ENCODE results near the gene PRORP.
"Not testable (repeated sequence)": the region's sequence is repeated elsewhere in the genome, so short reads cannot be mapped to it uniquely, and the experiment has no call there.

The PRORP gene

DNA sequence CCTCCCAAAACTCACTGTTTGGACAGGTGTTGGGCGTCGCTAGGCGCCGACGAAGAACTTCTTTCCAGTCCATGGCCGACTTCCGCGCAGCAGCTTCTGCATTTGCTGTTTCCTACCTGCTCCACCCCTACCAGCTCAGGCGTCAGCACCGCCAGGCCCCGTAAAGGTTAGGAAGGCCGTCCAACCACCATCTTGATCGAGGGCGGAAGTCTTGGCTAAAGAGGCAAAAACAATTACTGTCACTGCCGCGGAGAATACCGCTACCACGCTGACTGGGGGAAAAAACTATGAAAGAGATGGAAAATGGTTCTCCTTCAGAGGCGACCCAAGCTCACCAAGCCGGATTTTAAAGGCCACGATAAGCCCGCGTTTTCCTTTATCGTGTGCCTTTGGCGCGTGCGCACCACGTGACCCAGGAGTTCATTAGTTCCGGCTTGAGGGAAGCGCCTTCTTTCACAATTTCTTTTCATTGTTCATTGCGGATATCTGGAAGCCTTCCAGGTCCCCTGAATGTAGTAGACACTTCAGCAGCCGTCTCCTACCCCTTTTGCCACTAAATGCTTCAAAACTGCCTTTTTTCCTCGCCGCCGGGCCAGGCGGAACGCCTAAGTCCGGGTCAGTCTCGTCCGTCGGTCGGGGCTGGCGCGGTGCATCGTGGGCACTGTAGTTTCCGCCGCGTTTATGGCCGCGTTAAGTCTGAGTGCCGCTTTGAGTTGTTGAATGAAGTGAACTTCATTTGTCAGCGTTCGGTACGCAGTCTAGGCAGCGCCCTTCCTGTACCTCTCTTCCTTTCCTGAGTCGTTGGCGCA, at the start of gene PRORP, which contains the start of gene PPP2R3C:
TSS of gene PRORP (plus strand) at position 666 of the 809 bp plus-strand sequence. CDS start 694 bp downstream, outside the sequence.
TSS of gene PPP2R3C (minus strand) at position 104 of the 809 bp plus-strand sequence. CDS start at position 73, 31 bp downstream.
- DNase-seq (ENCODE audit: low read depth in 2 of 2), result peak; percentile 68 to 80

DNA sequence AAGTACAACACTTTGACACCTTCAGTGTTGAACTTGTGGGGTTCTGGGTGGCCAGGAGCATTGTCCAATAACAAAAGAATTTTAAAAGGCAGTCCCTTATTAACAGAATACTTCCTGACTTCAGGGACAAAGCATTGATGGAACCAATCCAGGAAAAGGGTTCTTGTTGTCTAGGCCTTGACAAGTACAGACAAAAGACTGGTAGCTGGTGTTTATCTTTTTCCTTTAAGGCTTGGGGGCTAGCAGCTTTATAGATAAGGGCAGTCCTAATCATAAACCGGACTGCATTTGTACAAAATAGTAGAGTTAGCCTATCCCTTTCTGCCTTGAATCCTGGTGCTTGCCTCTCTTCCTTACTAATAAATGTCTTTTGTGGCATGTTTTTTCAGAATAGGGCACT, 48.9 kb upstream of the PRORP start:
- no peak for DNase-seq (ENCODE audit: low read depth in 2 of 2)

DNA sequence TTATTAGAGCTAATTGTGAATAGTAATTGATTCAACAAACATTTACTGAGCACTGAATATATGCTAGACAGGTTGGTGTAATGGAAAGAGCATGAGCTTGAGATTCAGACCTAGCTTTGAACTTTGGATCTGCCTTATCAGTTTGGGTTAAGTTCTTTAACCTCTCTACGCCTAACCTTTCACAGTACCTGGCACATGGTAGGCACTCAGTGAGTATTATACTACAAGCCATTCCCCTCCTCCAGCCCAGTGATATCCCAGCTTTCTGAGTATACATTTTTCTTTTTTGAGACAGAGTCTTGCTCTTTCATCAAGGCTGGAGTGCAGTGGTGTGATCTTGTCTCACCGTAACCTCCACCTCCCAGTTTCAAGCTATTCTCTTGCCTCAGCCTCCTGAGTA, 44.3 kb upstream of the PRORP start:
- no peak for DNase-seq (ENCODE audit: low read depth in 2 of 2)

DNA sequence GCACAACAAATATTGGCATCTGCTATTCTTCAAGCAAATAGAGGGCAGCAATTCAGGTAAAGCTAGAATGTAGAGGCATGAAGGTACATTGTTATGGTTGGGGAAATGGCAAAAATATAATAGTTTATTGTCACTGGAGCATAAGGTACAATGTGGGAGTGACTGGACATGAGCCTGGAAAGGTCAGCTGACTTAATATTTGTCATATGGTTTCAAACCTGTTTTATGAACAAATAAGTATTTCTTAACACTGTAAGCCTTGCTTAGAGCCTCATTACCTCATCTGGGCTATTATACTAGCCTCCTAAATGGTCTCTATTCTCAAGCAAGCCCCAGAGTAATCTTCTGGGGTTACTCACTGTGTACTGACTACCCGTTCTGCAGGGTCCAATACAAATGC, 42.6 kb upstream of the PRORP start:
- no peak for DNase-seq (ENCODE audit: low read depth in 2 of 2)

DNA sequence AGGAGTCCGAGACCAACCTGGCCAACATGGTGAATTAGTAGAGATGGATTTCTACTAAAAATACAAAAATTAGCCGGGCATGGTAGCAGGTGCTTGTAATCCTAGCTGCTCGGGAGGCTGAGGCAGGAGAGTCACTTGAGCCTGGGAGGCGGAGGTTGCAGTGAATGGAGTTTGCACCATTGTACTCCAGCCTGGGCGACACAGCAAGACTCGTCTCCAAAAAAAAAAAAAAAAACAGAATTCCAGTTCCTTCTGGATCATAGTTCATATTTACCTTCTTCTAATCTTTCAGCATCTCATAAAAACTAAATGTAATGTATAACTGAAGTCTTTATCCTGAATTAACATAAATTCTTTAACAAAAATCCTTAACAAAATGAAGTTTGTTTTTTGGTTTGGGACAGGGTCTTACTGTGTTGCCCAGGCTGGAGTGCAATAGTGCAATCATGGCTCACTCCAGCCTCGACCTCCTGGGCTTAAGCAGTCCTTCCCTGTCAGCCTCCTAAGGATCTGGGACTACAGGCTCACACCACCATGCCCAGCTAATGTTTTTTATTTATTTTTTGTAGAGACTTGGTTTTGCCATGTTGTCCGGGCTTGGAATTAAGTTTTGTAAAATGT, 38.7 kb upstream of the PRORP start:
- no peak for DNase-seq (ENCODE audit: low read depth in 2 of 2)

DNA sequence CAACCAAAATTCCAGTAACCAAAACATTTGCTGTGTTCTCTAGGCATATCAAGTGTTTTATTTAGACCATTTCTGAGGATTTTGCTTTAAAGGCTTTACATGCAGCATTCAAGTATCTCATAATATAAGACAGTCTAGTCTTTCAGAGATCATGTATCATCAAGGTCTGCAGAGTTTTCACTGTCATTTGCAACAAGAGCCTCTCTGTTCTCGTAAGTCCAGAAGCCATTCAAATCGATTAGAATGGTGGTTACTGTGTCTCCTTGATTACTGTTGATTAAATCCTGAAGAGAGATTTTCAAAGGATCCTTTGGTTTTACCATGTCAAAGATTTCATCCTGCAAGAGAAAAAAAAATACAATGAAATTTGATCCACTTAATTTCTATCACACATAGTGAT, 36.9 kb upstream of the PRORP start:
- no peak for DNase-seq (ENCODE audit: low read depth in 2 of 2)

DNA sequence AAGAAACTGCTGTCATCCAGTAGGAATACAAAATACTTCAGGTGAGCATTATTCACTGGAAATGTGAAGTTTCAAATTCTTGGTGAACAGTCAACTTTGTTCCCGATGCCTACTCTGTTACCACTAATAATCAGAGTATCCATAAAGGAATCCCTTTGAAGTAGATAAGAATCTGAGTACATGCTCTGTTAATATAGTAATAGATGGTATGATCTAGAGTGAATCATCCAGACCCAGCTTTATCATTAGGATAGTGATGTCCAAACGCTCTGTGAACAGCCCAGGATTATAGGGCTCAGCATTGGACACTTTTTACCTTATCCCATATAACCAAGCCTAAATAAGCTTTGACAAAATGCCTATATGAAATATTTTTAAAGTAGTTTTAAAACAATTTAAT, 33.8 kb upstream of the PRORP start:
- DNase-seq (ENCODE audit: low read depth in 2 of 2), result no peak

DNA sequence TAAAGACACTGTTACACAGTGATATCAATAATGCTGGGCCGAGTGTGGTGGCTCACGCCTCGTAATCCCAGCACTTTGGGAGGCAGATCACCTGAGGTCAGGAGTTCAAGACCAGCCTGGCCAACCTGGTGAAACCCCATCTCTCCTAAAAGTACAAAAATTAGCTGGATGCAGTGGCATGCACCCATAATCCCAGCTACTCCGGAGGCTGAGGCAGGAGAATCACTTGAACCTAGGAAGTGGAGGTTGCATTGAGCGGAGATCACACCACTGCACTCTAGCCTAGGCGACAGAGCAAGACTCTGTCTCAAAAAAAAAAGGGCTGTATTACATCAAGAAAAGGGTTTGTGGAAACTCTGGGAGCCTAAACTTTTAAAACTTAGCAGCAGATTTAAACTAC, 27.7 kb upstream of the PRORP start:
- not testable (repeated sequence) for DNase-seq (ENCODE audit: low read depth in 2 of 2)

DNA sequence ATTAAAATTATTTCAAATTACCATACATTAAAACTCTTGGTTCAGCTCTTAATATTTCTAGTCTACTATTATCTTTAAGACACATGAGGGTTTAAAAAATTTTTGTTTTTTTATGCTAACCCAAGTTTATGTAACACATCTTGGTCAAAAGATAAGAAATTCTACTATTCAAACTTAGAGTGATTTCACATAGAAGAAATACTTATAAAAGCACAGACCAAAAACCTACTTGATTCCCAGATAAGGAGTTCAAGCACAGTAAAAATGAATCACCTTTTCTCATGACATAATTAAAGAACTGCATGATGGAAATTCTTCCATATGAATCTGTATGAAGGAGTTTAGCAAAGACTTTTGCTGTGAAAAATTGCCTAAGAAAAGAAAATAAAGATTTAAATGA, 14.5 kb upstream of the PRORP start:
- DNase-seq (ENCODE audit: low read depth in 2 of 2), result no peak

DNA sequence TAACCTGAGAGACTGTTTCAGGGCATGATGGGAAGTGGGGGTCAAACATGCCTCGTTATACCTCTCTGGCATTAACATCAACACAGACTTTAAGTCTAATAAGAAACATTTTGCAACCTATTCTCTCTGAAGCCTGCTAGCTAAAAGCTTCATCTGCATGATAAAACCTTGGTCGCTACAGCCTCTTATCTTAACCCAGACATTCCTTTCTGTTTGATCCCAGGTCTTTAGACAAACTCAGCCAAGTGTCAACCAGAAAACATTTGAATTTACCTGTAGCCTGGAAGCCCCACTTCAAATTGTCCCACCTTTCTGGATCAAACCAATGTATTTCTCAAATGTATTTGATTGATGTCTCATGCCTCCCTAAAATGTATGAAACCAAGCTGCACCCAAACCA, 9.7 kb upstream of the PRORP start:
- no peak for DNase-seq (ENCODE audit: low read depth in 2 of 2)

DNA sequence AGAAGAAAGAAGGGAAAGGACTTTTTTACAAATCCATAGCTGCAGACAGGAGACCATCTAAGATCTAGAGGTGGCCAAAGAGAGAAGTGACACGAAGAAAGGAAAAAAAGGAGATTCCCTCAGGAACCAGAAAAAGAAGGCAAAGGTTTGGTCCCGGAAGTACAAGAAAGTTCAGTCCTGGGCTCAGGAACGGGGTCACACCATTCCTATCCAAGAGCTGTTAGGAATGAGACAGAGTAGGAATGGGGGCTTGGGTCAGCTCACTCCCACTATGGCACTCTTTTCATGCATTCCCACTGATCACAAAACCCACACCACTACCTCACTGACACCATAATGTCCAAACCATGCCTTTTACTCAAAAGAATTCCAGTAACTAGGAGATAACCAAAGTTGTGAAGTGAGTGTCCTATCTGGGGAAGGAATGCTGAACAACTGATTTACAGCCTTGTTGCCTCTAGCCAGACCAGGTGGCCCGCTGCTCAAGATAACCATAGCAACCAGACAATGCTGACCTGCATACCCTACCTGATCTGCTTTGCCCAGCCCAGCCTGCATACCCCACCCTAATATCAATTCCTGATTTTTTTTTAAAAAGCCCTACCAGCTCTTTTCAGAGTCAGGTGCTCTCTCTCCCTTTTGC, 8.9 kb upstream of the PRORP start:
- no peak for DNase-seq (ENCODE audit: low read depth in 2 of 2)

DNA sequence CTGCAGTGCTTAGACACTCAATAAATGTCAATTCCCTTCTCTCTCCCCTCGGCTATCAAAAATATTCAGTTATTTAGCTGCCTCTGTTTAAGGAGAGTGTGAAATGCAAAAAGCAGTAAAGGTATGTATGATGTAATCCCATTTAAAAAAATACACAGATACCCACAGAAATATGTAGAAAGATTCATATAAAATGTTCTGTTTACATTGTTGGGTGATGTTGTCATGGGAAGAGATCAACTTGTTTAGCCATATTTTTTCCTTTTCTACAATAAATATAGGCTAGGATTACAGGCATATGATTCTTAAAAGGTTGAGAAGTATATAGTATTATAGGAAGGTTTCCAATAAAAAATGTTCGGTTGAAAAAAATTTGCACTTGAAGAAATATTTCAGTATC, 8.3 kb upstream of the PRORP start:
- no peak for DNase-seq (ENCODE audit: low read depth in 2 of 2)

DNA sequence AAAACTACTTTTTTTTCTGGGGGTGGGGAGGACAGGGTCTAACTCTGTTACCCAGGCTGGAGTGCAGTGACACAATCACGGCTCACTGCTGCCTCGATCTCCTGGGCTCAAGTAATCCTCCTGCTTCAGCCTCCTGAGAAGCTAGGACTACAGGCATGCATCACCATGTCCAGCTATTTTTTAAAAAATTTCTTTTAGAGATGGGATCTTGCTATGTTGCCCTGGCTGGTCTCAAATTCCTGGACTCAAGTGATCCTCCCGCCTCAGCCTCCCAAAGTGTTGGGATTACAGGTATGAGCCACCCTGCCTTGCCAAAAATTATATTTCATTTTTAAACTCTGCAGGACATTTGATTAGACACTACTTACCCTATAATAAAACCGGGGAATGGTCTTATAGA, 6.1 kb upstream of the PRORP start:
- DNase-seq (ENCODE audit: low read depth in 2 of 2), result no peak

DNA sequence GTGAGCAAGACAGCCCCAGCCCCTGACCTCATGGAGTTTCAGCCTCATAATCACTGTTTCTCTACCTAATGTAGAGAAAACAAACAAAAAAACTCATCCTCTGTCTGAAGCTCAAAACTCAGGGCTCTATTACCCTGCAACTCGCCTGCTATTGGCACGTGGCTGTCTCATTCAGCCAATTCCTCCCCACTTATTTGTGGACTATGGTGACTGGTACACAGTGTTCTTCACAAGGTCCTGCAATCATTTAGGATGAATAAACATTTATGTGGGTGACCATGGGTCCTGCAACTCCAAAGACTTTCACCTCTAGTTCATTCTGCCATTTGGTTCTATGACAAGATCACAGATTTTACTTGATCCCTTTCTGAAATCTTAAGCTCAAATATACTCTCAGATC, 5.2 kb upstream of the PRORP start:
- no peak for DNase-seq (ENCODE audit: low read depth in 2 of 2)

DNA sequence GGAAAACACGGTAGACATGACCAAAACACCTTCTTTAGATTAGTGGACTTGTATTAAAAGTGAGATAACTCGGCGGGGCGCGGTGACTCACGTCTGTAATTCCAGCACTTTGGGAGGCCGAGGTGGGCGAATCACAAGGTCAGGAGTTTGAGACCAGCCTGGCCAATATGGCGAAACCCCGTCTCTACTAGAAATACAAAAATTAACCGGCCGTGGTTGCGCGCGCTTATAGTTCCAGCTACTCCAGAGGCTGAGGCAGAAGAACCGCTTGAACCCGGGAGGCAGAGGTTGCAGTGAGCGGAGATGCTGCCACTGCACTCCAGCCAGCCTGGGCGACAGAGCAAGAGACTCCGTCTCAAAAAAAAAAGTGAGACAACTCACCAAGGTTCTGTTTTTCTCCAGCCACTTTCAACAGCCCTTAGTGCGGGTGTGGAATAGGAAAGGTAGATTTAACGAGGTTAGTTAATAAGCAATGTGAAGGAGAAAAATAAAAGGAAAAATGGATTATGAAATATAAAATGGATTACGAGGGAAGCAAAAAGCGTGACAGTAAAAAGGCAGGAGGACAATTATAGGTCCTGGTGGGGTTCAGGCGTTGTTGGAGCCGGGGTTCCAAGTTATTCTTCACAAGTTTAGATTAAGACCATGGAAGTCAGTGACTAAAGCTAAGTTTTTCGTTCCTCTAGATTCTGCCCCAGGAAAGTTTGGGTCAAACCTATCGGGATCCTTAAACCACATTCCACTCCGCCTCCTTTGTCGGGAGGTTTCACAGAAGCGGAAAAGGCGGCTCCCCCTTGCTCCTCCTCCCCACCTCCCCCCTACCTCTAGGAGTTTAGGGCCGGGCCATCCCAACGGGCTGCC, 1.1 kb upstream of the PRORP start:
- no peak for DNase-seq (ENCODE audit: low read depth in 2 of 2)

DNA sequence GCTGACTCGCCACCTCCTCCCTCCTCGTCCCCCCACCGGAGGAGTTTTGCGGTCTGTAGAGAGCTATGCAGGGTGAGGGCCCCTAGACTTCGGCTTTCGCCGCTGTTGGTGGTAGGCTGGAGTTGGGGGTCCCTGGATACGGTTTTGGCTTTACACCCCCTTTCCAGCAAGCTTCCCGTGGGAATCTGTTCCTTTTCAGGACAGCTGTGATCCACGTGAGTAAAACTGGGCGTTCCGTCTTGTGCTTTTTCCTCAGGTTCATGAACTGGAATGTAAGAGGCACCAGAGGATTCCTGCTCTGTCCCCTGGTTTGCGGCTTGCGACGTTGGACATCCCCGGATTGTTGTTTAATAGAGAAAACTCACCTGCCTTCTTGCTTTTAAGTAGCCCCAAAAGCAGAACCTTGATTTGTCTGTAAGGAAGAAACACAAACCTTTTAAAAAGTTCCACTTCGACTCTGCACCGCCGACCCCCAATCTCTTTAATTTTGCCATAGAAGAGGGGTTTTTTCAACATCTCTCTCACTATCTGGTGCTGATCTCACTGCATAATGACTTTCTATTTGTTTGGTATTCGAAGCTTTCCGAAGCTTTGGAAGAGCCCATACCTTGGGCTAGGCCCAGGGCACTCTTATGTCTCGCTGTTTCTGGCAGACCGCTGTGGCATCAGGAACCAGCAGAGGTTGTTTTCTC, 490 bp downstream of the PRORP start:
- no peak for DNase-seq (ENCODE audit: low read depth in 2 of 2)

DNA sequence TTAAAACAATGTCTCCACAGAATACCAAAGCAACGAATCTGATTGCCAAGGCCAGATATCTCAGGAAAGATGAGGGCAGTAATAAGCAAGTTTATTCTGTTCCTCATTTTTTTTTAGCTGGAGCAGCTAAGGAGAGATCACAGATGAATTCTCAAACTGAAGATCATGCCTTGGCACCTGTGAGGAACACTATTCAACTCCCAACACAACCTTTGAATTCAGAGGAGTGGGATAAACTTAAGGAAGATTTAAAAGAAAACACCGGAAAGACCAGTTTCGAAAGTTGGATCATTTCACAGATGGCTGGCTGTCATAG, 994 bp downstream of the PRORP start:
- DNase-seq (ENCODE audit: low read depth in 2 of 2), result no peak

DNA sequence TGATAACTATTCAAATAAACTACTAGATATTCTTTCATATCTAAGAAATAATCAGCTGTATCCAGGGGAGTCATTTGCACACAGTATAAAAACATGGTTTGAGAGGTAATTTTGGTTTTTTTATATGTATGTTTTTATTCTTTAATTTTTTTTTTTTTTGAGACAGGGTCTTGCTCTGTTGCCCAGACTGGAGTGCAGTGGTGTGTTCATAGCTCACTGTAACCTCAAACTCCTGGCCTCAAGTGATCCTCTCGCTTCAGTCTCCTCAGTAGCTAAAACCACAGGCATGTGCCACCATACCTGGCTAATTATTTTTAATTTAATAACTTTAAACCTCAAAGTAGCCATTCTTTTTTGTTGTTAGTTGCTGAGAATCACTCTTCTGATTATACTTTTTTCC, 1.8 kb downstream of the PRORP start:
- no peak for DNase-seq (ENCODE audit: low read depth in 2 of 2)

DNA sequence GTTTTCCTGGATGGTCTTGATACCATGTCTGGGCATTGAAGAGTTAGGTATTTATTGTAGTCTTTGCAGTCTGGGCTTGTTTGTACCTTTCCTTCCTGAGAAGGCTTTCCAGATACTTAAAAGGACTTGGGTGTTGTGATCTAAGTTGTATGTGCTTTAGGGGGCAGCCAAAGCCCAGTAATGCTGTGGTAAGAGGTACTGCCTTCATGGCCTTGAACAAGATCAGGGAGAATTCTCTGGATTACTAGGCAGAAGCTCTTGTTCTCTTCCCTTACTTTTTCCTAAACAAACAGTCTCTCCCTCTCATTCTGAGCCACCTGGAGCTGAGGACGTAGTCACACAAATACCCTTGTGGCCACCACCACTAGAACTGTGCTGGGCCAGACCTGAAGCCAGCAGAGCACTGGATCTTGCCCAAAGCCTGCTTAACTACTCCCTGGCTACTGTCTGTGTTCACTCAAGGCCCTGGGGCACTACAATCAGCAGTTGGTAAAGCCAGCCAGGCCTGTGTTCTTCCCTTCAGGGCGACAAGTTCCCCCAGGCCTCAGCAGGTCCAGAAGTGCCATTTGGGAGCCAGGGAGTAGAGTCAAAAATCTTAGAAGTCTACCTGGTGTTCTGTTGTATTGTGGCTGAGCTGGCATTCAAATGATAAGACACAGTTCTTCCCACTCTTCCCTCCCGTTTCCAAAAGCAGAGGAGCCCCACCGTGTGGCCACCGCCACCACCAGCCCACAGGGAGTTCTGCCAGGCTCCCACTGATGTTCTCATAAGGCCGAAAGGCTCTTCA, 11.4 kb downstream of the PRORP start:
- no peak for DNase-seq (ENCODE audit: low read depth in 2 of 2)

DNA sequence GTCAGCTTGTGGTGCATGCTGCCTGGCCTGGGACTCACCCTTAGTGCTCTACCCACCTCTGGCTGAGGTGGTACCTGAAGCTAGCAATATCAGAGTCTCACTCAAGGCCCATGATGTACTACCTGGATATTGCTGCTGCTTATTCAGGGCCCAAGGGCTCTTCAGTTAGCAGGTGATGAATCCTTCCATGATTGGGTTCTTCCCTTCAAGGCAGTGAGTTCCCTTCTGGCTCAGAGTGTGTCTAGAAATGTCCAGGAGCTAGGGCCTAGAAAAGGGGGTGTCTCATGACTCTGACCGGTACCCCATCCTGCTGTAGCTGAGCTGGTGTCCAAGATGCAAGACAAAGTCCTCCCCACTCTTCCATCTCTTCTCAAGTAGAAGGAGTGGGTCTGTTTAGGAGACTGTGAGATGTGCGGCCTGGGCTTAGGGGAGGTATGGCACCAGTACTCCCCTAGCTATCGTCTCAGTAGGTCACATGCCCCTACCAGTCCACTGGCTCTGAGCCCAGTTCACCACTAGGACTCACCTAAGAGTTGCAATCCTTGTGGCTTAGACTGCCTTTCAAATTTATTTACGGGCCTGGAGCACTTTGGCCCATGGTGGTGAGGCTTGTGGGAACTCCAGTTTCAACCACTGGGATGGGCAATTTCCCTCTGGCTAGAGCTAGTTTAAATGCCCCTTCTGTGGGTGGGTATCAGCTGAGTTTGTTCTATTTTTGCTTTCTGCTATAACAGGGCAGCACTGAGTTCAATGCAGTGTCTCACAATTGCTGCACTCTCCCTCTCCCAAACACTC, 12.2 kb downstream of the PRORP start:
- DNase-seq (ENCODE audit: low read depth in 2 of 2), result no peak
